Activated CD4-positive, alpha-beta T cell treated with anti-CD3 and anti-CD28 coated beads, Interleukin-2, amount 50 U/mL, for 16 hours (primary cell): Measurements from ENCODE around the gene FADS1.
A peak's percentile ranks its signal among the peaks of the same experiment; 100 is the strongest.

Source experiments
- DNase-seq: peaks from one replicate; pipeline ENCODE4 v3.0.0-alpha.2; 2020

Gene FADS1

GRCh38 chr11:61844909-61845565 is 28.2 kb upstream of the FADS1 start:
- no peak for DNase-seq

DNA sequence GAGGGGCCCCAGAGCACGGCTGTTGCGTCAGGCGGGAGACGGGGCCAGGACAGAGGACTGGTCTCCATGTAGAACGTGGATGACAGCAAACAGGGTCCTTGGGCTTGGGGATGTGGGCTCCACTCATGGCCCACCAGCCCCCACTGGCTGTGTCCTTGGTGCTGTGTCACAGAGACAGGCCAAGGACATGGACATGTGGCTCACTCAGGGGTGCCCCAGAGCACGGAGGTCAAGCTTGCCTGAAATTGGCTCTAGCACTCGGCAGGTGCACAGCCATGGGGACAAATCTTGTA is 25.7 kb upstream of the FADS1 start:
- no peak for DNase-seq

GRCh38 chr11:61841636-61842527 is 25.1 kb upstream of the FADS1 start:
- no peak for DNase-seq

GRCh38 chr11:61840371-61840770 is 23.6 kb upstream of the FADS1 start:
- DNase-seq = no peak

GRCh38 chr11:61839742-61840141 is 22.9 kb upstream of the FADS1 start:
- DNase-seq = no peak

- no peak for DNase-seq
Measured at GRCh38 chr11:61838921-61839320, 22.1 kb upstream of the FADS1 start.

- no peak for DNase-seq
Measured at GRCh38 chr11:61838501-61838900, 21.7 kb upstream of the FADS1 start.

- DNase-seq = no peak
Measured at GRCh38 chr11:61837411-61838005, 20.7 kb upstream of the FADS1 start.

- no peak for DNase-seq
Measured at GRCh38 chr11:61836193-61836592, 19.4 kb upstream of the FADS1 start.

DNA sequence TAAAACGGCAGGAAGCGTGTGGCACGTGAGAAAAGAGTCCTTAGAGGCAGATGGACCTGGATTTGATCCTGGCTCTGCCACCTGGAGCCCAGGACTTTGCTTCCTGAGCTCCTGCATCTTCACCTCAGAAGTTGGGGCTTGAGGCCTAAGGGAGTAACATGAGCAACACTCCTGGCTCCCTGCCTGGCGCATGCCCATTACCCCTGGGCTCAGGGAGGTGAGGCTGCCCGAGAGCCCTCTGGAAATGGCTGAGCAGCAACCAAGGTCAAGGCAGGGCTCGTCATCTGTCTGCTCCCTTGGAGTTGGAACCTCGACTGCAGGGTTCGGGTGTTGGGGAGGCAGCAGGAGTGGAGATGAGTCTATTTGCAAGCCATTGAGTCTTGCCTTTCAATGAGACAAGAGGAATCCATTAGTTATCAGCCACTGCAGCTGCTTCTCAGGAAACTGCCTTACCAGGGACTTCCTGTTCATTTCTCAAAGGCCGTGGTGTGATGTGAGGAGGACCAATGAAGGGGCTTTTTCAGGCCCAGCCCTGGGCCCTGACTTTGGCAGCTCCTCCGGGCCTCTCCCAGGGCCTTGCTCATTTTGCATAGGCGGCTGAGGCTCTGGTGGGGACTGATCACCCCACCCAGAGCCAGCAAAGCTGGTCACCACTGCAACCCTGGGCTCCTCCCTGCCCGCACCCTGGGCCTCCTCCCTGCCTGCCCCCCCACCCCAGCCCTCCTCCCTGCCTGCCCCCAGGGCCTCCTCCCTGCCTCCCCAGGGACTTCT is 17.7 kb upstream of the FADS1 start:
- peak; percentile 92 for DNase-seq

- DNase-seq = no peak
Measured at GRCh38 chr11:61833926-61834277, 17.1 kb upstream of the FADS1 start.

GRCh38 chr11:61833471-61833870 is 16.7 kb upstream of the FADS1 start:
- DNase-seq = peak; percentile 39

DNA sequence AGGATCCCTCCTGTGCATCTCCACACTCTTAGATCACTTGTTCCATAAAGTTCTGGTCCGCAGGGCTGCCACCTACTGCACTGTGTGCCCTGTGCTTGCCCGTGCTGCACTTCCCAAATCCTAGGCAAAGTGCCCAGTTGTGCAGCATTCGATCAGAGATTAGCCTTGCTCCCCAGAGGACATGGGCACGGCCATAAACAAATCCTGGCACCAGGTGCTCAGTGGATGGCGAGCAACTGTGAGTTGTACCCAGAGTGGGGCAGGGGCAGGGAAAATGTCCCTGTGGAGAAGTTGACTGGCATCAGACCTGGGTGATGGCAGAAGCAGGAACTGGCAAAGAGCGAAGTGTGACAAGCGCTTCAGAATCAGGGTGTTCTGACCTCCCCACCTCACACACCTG is 16.0 kb upstream of the FADS1 start:
- no peak for DNase-seq

- no peak for DNase-seq
Measured at GRCh38 chr11:61832207-61832606, 15.4 kb upstream of the FADS1 start.

- no peak for DNase-seq
Measured at GRCh38 chr11:61830237-61831105, 13.7 kb upstream of the FADS1 start.

- no peak for DNase-seq
Measured at GRCh38 chr11:61829806-61830205, 13.0 kb upstream of the FADS1 start.

- DNase-seq = peak; percentile 62
Measured at GRCh38 chr11:61828629-61829407, 12.0 kb upstream of the FADS1 start.

DNA sequence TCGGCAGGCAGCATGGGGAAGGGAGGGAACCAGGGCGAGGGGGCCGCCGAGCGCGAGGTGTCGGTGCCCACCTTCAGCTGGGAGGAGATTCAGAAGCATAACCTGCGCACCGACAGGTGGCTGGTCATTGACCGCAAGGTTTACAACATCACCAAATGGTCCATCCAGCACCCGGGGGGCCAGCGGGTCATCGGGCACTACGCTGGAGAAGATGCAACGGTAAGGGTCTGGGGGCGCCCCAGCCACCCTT is 11.5 kb upstream of the FADS1 start:
- DNase-seq = no peak

DNA sequence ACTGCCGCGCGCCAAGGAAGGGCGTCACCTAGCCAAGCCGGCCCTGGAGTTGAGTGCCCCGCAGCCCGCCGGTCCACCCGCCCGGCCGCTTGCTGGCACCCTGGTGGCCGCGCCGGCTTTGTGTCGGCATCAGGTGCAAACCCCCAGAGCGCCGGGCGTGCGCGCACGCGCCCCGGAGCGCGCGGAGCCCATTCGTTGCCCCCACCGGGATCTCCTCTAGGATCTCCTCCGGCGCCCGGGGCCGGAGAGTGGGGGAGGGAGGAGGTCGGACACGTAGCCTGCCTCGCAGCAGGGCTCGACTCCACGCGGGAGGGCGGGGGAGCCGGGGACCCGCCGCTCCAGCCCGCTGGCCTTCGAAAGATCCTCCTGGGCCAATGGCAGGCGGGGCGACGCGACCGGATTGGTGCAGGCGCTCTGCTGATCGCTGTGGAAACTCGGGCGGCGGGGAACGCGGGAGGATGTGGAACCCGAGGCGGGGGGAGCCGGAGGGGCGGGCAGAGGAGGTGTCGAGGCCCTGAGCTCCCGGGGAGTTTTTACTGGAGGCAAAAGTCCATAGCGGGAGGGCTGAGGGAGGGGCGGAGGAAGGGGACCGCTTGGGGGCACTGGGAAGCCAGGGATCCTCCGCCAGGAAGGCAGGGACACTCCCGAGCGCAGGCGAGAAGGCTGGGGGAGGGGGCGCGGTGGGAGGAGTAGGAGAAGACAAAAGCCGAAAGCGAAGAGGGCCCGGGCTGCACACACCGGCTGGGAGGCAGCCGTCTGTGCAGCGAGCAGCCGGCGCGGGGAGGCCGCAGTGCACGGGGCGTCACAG is 11.0 kb upstream of the FADS1 start, which contains the start of gene FADS2:
FADS2 (plus strand) TSS at position 730 of the 808 bp plus-strand sequence. CDS start 91 bp downstream, outside the sequence.
- DNase-seq = peak; percentile 98

DNA sequence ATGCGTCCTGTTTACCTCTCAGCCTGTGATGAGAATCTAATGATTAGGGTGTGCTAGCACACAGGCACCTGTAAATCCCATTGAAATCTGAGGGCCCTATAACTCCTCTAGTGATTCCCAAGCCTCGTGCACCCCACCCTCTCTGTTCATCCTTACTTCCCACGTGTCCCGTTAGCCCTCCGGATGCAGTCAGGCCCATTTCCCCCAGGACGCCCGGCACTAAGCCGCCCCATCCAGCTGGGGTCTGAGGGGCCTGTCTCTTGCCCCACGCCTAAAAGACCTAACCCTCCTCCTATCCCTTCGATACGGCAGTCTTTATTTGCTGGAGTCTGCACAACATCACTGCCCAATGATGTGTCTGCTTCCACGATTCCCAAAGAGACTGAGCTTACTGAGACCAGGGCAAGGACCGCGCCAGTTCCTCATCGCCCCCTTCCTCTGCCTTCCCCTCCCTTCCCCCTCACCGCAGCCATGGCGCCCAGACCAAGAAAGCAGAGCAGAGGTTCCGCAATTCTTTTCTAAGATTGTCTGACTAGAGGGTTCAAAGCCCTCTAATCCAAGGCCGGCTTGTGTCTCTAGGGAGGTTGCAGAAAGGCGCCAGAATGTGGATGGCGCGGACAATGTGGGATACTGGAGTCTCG is 10.2 kb upstream of the FADS1 start:
- no peak for DNase-seq
